Gastroesophageal sphincter (tissue), 4 donors: ENCODE results near the gene KLRC3. TPM values are rescaled to one million over a fixed set of nuclear protein-coding genes. Genes with fewer than 3 reads are reported as not detected.
"Not testable (repeated sequence)": the region's sequence is repeated elsewhere in the genome, so short reads cannot be mapped to it uniquely, and the experiment has no call there.

Experiments
- ATAC-seq: fragments of 150-250 bp; one replicate; pipeline ENCODE4 v1.9.1; 2016; ENCODE audit warnings: mild to moderate bottlenecking, moderate library complexity
- H3K27ac ChIP-seq, 4 donors: fragments of 200-600 bp; sonication (generic) in 3 of 4; 1 replicate in 3 of 4; 2 replicates in 1 of 4; pipeline ENCODE4 v1.5.1; 2016 to 2019
- H3K27me3 ChIP-seq: fragments of 200-600 bp; sonication (generic); one replicate; pipeline ENCODE4 v1.5.1; 2019
- H3K36me3 ChIP-seq, 2 donors: fragments of 200-600 bp; sonication (generic); one replicate each; pipeline ENCODE4 v1.5.1; 2019; ENCODE audit warnings: control low read depth in 1 of 2
- H3K4me1 ChIP-seq, 3 donors: fragments of 200-600 bp; sonication (generic); 1 replicate in 2 of 3; 2 replicates in 1 of 3; pipeline ENCODE4 v1.5.1; 2016 to 2019; ENCODE audit warnings: control low read depth in 2 of 3
- H3K4me3 ChIP-seq, 2 donors: fragments of 200-600 bp; sonication (generic); one replicate each; pipeline ENCODE4 v1.5.1; 2019; ENCODE audit warnings: mild to moderate bottlenecking in 1 of 2, moderate library complexity in 1 of 2
- H3K9me3 ChIP-seq, 3 donors: fragments of 200-600 bp; sonication (generic); one replicate each; pipeline ENCODE4 v1.5.1; 2017 to 2019; ENCODE audit warnings: control low read depth in 2 of 3
- EP300 ChIP-seq: sonication (generic); formaldehyde crosslinking; IDR thresholded peaks from one replicate; pipeline ENCODE4 v1.6.1; 2017; ENCODE audit warnings: antibody characterized with exemption, mild to moderate bottlenecking
- POLR2A ChIP-seq, 2 donors: fragments of 450-650 bp; IDR thresholded peaks; one replicate each; pipeline ENCODE4 v1.6.1; 2017; ENCODE audit warnings: antibody characterized with exemption in 2 of 2, mild to moderate bottlenecking in 2 of 2, moderate library complexity in 1 of 2
- POLR2AphosphoS5 ChIP-seq: sonication (generic); formaldehyde crosslinking; IDR thresholded peaks from one replicate; pipeline ENCODE4 v1.6.1; 2017; ENCODE audit warnings: antibody characterized with exemption
- WGBS, 2 donors: methylation state at CpG; one replicate each; pipeline ENCODE4 v1.1.5; 2018; ENCODE audit warnings: low coverage in 1 of 2; 5-methylcytosine and 5-hydroxymethylcytosine counted together
- total RNA-seq, 4 donors: library from RNA; depleted of rRNA; stranded (reverse); fragments of >200 nt; gene quantifications; one replicate each; pipeline ENCODE4 v1.1.0, GENCODE V29; 2016
- TF ChIP-seq, protein P1 (sequence below), 4 experiments: fragments of 200-600 bp in 2 of 4; fragments of 450-650 bp in 2 of 4; sonication (generic) in 1 of 4; IDR thresholded peaks; one replicate each; pipeline ENCODE4 v1.5.1; 2017 to 2019; ENCODE audit warnings: antibody characterized with exemption in 4 of 4, mild to moderate bottlenecking in 2 of 4, moderate library complexity in 2 of 4

KLRC3 gene
- total RNA-seq, 4 donors from 2014 or later: not detected

DNA sequence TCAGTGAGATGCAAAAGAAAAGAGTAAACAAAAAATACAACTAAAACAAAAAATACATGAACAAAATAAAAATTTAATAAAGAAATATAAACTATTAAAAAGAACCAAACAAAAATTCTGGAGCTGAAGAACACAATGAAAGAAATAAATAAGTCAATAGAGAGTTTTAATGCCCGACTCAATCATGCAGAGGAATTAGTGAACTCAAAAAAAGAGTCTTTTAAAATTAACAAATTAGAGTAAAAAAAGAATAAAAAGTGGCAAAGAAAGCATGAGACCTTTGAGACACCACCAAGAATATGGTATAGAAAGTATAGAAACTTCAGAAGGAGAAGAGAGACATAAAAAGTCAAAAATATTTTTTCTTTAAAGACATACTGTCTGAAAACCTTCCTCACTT, 35.4 kb upstream of the KLRC3 start:
- TF ChIP-seq, protein P1, sequence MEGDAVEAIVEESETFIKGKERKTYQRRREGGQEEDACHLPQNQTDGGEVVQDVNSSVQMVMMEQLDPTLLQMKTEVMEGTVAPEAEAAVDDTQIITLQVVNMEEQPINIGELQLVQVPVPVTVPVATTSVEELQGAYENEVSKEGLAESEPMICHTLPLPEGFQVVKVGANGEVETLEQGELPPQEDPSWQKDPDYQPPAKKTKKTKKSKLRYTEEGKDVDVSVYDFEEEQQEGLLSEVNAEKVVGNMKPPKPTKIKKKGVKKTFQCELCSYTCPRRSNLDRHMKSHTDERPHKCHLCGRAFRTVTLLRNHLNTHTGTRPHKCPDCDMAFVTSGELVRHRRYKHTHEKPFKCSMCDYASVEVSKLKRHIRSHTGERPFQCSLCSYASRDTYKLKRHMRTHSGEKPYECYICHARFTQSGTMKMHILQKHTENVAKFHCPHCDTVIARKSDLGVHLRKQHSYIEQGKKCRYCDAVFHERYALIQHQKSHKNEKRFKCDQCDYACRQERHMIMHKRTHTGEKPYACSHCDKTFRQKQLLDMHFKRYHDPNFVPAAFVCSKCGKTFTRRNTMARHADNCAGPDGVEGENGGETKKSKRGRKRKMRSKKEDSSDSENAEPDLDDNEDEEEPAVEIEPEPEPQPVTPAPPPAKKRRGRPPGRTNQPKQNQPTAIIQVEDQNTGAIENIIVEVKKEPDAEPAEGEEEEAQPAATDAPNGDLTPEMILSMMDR (IDR thresholded peaks at IDR 0.05): no peak
- TF ChIP-seq POLR2AphosphoS5 (no peak), POLR2A (IDR thresholded peaks at IDR 0.05) (no peak), EP300 (no peak)
- H3K4me1 ChIP-seq: no peaks in the 10 kb centered on the region
- H3K4me3 ChIP-seq: no peak overlapping the region
- ATAC-seq: no peak
- 79 to 92% methylated on average over 1 of the region's 1 CpG for WGBS, 2 donors
- no peaks in the 10 kb centered on the region for H3K27me3 ChIP-seq
- no peak overlapping the region for H3K27ac ChIP-seq
- no peaks in the 10 kb centered on the region for H3K36me3 ChIP-seq
- H3K9me3 ChIP-seq: peaks cover 0 to 26% (median 0%) of the 10 kb centered on the region in 3 donors

GRCh38 chr12:10454531-10454930, 34.1 kb upstream of the KLRC3 start:
- Histone ChIP-seq H3K4me3 (no peak overlapping the region), H3K4me1 (no peaks in the 10 kb centered on the region), H3K9me3 (peaks cover 0 to 26% (median 0%) of the 10 kb centered on the region in 3 donors), H3K27ac (no peak overlapping the region), H3K27me3 (no peaks in the 10 kb centered on the region), H3K36me3 (no peaks in the 10 kb centered on the region)
- TF ChIP-seq, protein P1 (IDR thresholded peaks at IDR 0.05): no peak
- no peak for TF ChIP-seq EP300
- no peak for TF ChIP-seq POLR2AphosphoS5
- no peak for TF ChIP-seq POLR2A (IDR thresholded peaks at IDR 0.05)
- 75% methylated on average over 1 of the region's 1 CpG; no CpG with 5 or more reads in 1 of the 2 donors for WGBS, 2 donors
- no peak for ATAC-seq

GRCh38 chr12:10453156-10453555, 32.8 kb upstream of the KLRC3 start, which contains the start of gene KLRC1:
Gene KLRC1, minus strand, starts transcription at chr12:10453377. Its CDS starts 2,221 bp downstream, at chr12:10451156.
- Histone ChIP-seq H3K27me3 (no peaks in the 10 kb centered on the region), H3K27ac (no peak within 1 kb of the TSS), H3K36me3 (no peaks in the 10 kb centered on the region), H3K4me3 (no peak within 1 kb of the TSS), H3K4me1 (no peaks in the 10 kb centered on the region), H3K9me3 (peaks cover 0 to 26% (median 0%) of the 10 kb centered on the region in 3 donors)
- no peak for ATAC-seq
- TF ChIP-seq POLR2A (IDR thresholded peaks at IDR 0.05) (no peak), EP300 (no peak), POLR2AphosphoS5 (no peak)
- TF ChIP-seq, protein P1 (IDR thresholded peaks at IDR 0.05): no peak
- WGBS, 2 donors: 55 to 59% methylated on average over 2 of the region's 2 CpGs

DNA sequence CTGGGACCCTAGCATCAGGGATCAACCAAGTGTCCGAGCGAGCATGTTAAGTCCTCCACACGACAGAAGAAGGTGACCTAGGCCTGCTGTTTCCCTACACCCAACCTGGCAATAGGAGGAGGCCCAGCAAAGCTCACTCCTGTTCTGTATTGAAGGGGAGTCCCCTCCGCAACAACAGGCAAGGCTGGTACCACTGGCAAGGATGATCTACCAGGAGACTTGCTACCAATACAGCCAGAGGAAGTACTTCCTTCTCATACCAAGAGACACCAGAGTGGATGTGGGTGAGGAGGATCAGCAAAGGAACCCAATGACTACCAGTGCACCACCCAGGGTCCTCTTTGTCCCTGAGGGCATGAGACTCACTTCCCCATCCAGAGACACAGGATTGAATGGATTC, 27.8 kb upstream of the KLRC3 start:
- WGBS, 2 donors: 50 to 80% methylated on average over 1 of the region's 4 CpGs
- ATAC-seq: no peak

DNA sequence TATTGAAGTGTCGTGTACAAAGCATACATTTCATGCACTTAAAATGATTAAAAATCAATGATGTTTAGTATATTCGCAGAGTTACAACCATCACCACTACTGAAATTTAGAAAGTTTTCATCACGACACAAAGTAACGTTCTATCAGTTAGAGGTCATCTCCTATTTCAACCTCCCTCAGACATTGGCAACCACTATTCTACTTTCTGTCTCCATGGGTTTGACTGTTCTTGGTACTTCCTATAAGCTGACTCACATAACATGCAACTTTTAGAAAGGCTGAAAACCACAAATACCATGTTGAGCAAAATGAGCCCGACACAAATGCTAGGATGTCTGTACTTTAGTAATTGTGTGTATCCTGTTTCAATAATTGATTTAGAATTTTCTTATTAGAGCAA, 25.7 kb upstream of the KLRC3 start:
- not testable (repeated sequence) for H3K4me1 ChIP-seq, H3K27ac ChIP-seq, H3K4me3 ChIP-seq, H3K9me3 ChIP-seq, H3K27me3 ChIP-seq, H3K36me3 ChIP-seq, ATAC-seq
- 76 to 78% methylated on average over 5 of the region's 5 CpGs for WGBS, 2 donors

More for the DNA sequence above, 27.8 kb upstream of the KLRC3 start:
- H3K4me1 ChIP-seq: no peaks in the 10 kb centered on the region
- no peak overlapping the region for H3K4me3 ChIP-seq
- H3K36me3 ChIP-seq: no peaks in the 10 kb centered on the region
- TF ChIP-seq POLR2A (IDR thresholded peaks at IDR 0.05) (no peak), EP300 (no peak), POLR2AphosphoS5 (no peak)
- H3K27me3 ChIP-seq: no peaks in the 10 kb centered on the region
- no peaks in the 10 kb centered on the region for H3K9me3 ChIP-seq
- H3K27ac ChIP-seq: no peak overlapping the region

GRCh38 chr12:10441144-10441543, 20.7 kb upstream of the KLRC3 start:
- H3K9me3 ChIP-seq, H3K4me3 ChIP-seq, H3K27me3 ChIP-seq, H3K27ac ChIP-seq, H3K36me3 ChIP-seq, H3K4me1 ChIP-seq, ATAC-seq: not testable (repeated sequence)
- WGBS, 2 donors: 91 to 92% methylated on average over 7 to 8 of the region's 8 CpGs

GRCh38 chr12:10439608-10440274, 19.3 kb upstream of the KLRC3 start:
- 71 to 78% methylated on average over 1 to 2 of the region's 2 CpGs for WGBS, 2 donors
- not testable (repeated sequence) for H3K27me3 ChIP-seq, ATAC-seq, H3K36me3 ChIP-seq, H3K27ac ChIP-seq, H3K9me3 ChIP-seq, H3K4me1 ChIP-seq, H3K4me3 ChIP-seq

- H3K9me3 ChIP-seq, ATAC-seq, H3K36me3 ChIP-seq, H3K4me1 ChIP-seq, H3K27ac ChIP-seq, H3K27me3 ChIP-seq, H3K4me3 ChIP-seq: not testable (repeated sequence)
- no CpG with 5 or more reads among the region's 2 CpGs for WGBS, 2 donors
Measured at GRCh38 chr12:10437601-10438000, 17.2 kb upstream of the KLRC3 start.

DNA sequence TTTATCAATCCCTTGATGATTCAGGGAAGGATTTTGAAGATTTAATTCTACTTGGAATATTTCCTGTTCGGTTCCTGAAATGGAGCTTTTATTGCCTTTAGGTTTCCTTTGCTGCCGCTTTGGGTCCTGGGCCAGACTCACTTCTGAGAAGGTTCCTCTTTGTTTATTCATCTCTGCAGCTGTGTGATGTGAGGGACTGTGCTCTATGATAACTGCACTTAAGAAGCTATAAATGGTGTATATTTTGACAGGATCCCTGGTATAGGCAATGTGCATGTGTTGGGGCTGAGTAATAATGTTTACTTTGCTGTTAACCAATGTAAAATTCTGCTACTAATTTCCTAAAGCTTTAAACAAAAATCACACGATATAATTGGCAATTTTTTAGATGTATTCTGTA, 15.4 kb upstream of the KLRC3 start, which contains the start of gene KLRC2:
TSS of gene KLRC2 (minus strand) at position 195 of the 400 bp plus-strand sequence. CDS start at position 171, 24 bp downstream.
- 19 to 40% methylated on average over 3 of the region's 3 CpGs for WGBS, 2 donors
- H3K4me3 ChIP-seq, H3K9me3 ChIP-seq, H3K27me3 ChIP-seq, H3K27ac ChIP-seq, H3K4me1 ChIP-seq, ATAC-seq, H3K36me3 ChIP-seq: not testable (repeated sequence)

DNA sequence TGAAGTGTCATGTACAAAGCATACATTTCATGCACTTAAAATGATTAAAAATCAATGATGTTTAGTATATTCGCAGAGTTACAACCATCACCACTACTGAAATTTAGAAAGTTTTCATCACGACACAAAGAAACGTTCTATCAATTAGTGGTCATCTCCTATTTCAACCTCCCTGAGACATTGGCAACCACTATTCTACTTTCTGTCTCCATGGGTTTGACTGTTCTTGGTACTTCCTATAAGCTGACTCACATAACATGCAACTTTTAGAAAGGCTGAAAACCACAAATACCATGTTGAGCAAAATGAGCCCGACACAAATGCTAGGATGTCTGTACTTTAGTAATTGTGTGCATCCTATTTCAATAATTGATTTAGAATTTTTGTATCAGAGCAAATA, 10.2 kb upstream of the KLRC3 start:
- WGBS, 2 donors: 88 to 91% methylated on average over 4 of the region's 4 CpGs
- not testable (repeated sequence) for H3K27ac ChIP-seq, ATAC-seq, H3K4me1 ChIP-seq, H3K9me3 ChIP-seq, H3K36me3 ChIP-seq, H3K27me3 ChIP-seq, H3K4me3 ChIP-seq
